SK-N-SH (cell line): ENCODE results near the gene VANGL1. TPM values are rescaled to one million over a fixed set of nuclear protein-coding genes. Genes with fewer than 3 reads are reported as not detected.

Source experiments
- CTCF ChIA-PET: fragments of 300-600, 350-600 bp; formaldehyde crosslinking; extraction: SDS; loops from one replicate; lab custom pipeline; 2021; lab: Yijun Ruan, JAX
- POLR2A ChIA-PET: fragments of 350-600 bp; sonication (Branson Sonifier 250); formaldehyde crosslinking; extraction: SDS; loops from one replicate; lab custom pipeline; 2020; ENCODE audit warnings: antibody characterized with exemption, inconsistent platforms; lab: Yijun Ruan, JAX
- DNase-seq: peaks from one replicate; pipeline ENCODE4 v3.0.0; 2012
- H2AFZ ChIP-seq: fragments of 200-600 bp; sonication (generic); 2 replicates; pipeline ENCODE4 v1.8.1; 2016; ENCODE audit warnings: antibody characterized with exemption, mild to moderate bottlenecking, low read depth
- H3F3A ChIP-seq: fragments of 200-600 bp; sonication (generic); replicated peaks from 2 replicates; pipeline ENCODE3; 2016; ENCODE audit warnings: antibody characterized with exemption, mild to moderate bottlenecking; ENCODE audit not compliant: insufficient read depth
- H3K27ac ChIP-seq, 2 experiments: fragments of 200-500 bp in 1 of 2; fragments of 200-600 bp in 1 of 2; sonication (Bioruptor generic) in 1 of 2; sonication (generic), shearing (Covaris generic) in 1 of 2; 2 replicates each; pipeline versions ENCODE4 v1.5.1 to v1.6.1; 2014 to 2016; ENCODE audit warnings: low read depth in 2 of 2, inconsistent platforms in 1 of 2, low read length in 1 of 2, mild to moderate bottlenecking in 1 of 2, mixed read lengths in 1 of 2
- H3K27me3 ChIP-seq: fragments of 200-600 bp; sonication (generic), shearing (Covaris generic); 2 replicates; pipeline ENCODE4 v1.6.1; 2016; ENCODE audit warnings: mixed run types; ENCODE audit not compliant: insufficient read depth
- H3K36me3 ChIP-seq, 2 experiments: fragments of 200-500 bp in 1 of 2; fragments of 200-600 bp in 1 of 2; sonication (Bioruptor generic) in 1 of 2; sonication (generic) in 1 of 2; replicated peaks in 1 of 2; 2 replicates each; pipeline versions ENCODE3 to v1.5.1; 2014 to 2016; ENCODE audit warnings: low read length in 1 of 2, mild to moderate bottlenecking in 1 of 2; ENCODE audit not compliant: insufficient read depth in 2 of 2, control insufficient read depth in 1 of 2
- H3K4me1 ChIP-seq, 2 experiments: fragments of 200-500 bp in 1 of 2; fragments of 200-600 bp in 1 of 2; sonication (Bioruptor generic) in 1 of 2; sonication (generic), shearing (Covaris generic) in 1 of 2; 2 replicates each; pipeline versions ENCODE4 v1.5.1 to v1.6.1; 2014 to 2016; ENCODE audit warnings: low read depth in 1 of 2, low read length in 1 of 2, mixed run types in 1 of 2; ENCODE audit not compliant: insufficient read depth in 2 of 2, control insufficient read depth in 1 of 2
- H3K4me2 ChIP-seq: fragments of 200-600 bp; sonication (generic), shearing (Covaris generic); 2 replicates; pipeline ENCODE4 v1.6.1; 2017; ENCODE audit warnings: mixed run types
- H3K4me3 ChIP-seq, 2 experiments: fragments of 200-500 bp in 1 of 2; fragments of 200-600 bp in 1 of 2; sonication (Bioruptor generic) in 1 of 2; sonication (generic), shearing (Covaris generic) in 1 of 2; 2 replicates each; pipeline versions ENCODE4 v1.5.1 to v1.8.1; 2014 to 2016; ENCODE audit warnings: low read depth in 2 of 2, inconsistent platforms in 1 of 2, low read length in 1 of 2, mild to moderate bottlenecking in 1 of 2, mixed read lengths in 1 of 2, moderate library complexity in 1 of 2
- H3K79me2 ChIP-seq: fragments of 200-600 bp; sonication (generic); 2 replicates; pipeline ENCODE4 v1.8.1; 2017; ENCODE audit warnings: mild to moderate bottlenecking; ENCODE audit not compliant: insufficient read depth
- H3K9ac ChIP-seq: fragments of 200-600 bp; sonication (generic); 2 replicates; pipeline ENCODE4 v1.6.1; 2017; ENCODE audit warnings: mixed run types
- H3K9me2 ChIP-seq: fragments of 200-600 bp; sonication (generic); 2 replicates; pipeline ENCODE4 v1.6.1; 2017; ENCODE audit warnings: mixed run types
- H3K9me3 ChIP-seq: fragments of 200-600 bp; sonication (generic); 2 replicates; pipeline ENCODE4 v1.6.1; 2017; ENCODE audit warnings: mixed run types, mild to moderate bottlenecking, moderate library complexity
- H4K20me1 ChIP-seq: fragments of 200-600 bp; sonication (generic); 2 replicates; pipeline ENCODE4 v1.6.1; 2017; ENCODE audit warnings: mild to moderate bottlenecking, mixed run types; ENCODE audit not compliant: insufficient read depth
- EZH2phosphoT487 ChIP-seq: fragments of 200-600 bp; sonication (generic); IDR thresholded peaks from 2 replicates; pipeline ENCODE4 v1.6.1; 2017; ENCODE audit warnings: low read depth, mixed run types, mild to moderate bottlenecking, antibody characterized with exemption, moderate library complexity, borderline replicate concordance
- FOSL2 ChIP-seq: IDR thresholded peaks from 2 replicates; pipeline ENCODE4 v1.4.0; 2012; ENCODE audit warnings: low read depth, mild to moderate bottlenecking, moderate library complexity, borderline replicate concordance
- GABPA ChIP-seq: IDR thresholded peaks from 2 replicates; pipeline ENCODE4 v1.4.0; 2012; ENCODE audit warnings: low read depth, mild to moderate bottlenecking
- GATA2 ChIP-seq: sonication (generic); formaldehyde crosslinking; IDR thresholded peaks from 2 replicates; pipeline ENCODE4 v1.5.0; 2020; ENCODE audit warnings: mild to moderate bottlenecking, missing genetic modification reagents
- JUND ChIP-seq: IDR thresholded peaks from 2 replicates; pipeline ENCODE4 v1.4.0; 2012
- MEF2A ChIP-seq: IDR thresholded peaks from 2 replicates; pipeline ENCODE4 v1.4.0; 2012; ENCODE audit warnings: low read depth, borderline replicate concordance
- MXI1 ChIP-seq: IDR thresholded peaks from 2 replicates; pipeline ENCODE4 v1.6.1; 2012; ENCODE audit warnings: mild to moderate bottlenecking, low read depth, low read length, improper control_type of control experiment
- POLR2AphosphoS5 ChIP-seq: IDR thresholded peaks from 2 replicates; pipeline ENCODE4 v1.6.1; 2012; ENCODE audit warnings: low read depth, low read length
- RAD21 ChIP-seq: IDR thresholded peaks from 2 replicates; pipeline ENCODE4 v1.6.1; 2012; ENCODE audit warnings: mild to moderate bottlenecking, low read length
- SMC3 ChIP-seq: IDR thresholded peaks from 2 replicates; pipeline ENCODE4 v1.6.1; 2012; ENCODE audit warnings: low read depth, low read length, improper control_type of control experiment
- TCF12 ChIP-seq: IDR thresholded peaks from 2 replicates; pipeline ENCODE4 v1.4.0; 2012
- YY1 ChIP-seq: IDR thresholded peaks from 2 replicates; pipeline ENCODE4 v1.4.0; 2012; ENCODE audit warnings: low read depth, mild to moderate bottlenecking
- WGBS: methylation state at CpG from one replicate; pipeline ENCODE4 v1.1.6; 2017; ENCODE audit warnings: low lambda C conversion rate; 5-methylcytosine and 5-hydroxymethylcytosine counted together
- polyA plus RNA-seq, 3 experiments: library from polyadenylated mRNA; depleted of rRNA; stranded (reverse); fragments of >200 nt; gene quantifications; 2 replicates each; pipeline ENCODE4 v1.2.3, GENCODE V29; 2012
- TF ChIP-seq, protein P1 (sequence below): fragments of 200-600 bp; sonication (generic); IDR thresholded peaks from 2 replicates; pipeline ENCODE4 v1.6.1; 2017; ENCODE audit warnings: antibody characterized with exemption, mild to moderate bottlenecking, moderate library complexity
- TF ChIP-seq, protein P2 (sequence below): IDR thresholded peaks from 2 replicates; pipeline ENCODE4 v1.4.0; 2012; ENCODE audit warnings: low read depth, borderline replicate concordance
- TF ChIP-seq, protein P3 (sequence below): IDR thresholded peaks from 2 replicates; pipeline ENCODE4; 2012

VANGL1 gene
- polyA plus RNA-seq, 1 of the 3 experiments (the other 2 are of a cell fraction) = 5.4 TPM

DNA sequence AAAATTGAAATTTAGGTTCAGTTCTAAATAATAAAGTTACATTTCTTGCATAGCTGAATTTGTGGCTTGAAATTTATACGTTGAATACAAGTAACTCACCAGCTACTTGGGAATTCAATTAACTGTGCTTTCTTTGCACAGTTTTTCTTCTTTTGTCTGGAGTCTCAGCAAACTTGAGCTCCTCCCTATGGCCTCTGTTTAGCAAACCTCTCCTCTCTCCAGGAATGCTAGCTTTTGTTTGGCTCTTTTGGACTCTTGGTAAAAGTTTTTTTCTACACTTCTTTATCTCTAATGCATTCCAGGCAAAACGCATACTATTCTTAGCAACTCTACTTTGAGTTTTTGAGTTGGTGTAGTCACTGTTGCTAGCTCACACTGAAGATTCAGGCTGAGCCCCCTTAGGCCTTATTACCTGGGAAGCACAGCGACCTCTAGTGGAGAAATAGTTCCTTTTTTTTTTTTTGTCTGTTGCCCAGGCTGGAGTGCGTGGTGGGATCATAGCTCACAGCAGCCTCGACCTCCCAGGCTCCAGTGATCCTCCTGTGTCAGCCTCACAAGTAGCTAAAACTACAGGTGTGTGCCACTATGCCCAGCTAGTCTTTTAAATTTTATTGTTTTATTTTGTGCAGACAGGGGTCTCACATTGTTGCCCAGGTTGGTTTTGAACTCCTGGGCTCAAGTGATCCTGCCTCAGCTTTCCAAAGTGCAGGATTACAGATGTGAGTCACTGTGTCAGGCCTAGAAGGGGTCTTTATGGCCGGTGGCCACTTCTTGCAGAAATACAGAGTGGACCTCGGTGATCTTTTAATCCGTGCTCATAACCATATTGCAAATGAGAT is 65.0 kb downstream of the VANGL1 start:
- H3K9ac ChIP-seq = no peak overlapping the region
- H3K27ac ChIP-seq = no peak overlapping the region
- H3K4me2 ChIP-seq = no peak overlapping the region
- CTCF ChIA-PET = interaction anchor here (0.6 to 3.1 kb wide), 31 partner anchors 10 to 1373 kb away, joined by 3 to 55 read pairs (median 4); partner anchors contain the start of gene VANGL1
- 35% methylated on average over 7 of the region's 8 CpGs for whole genome bisulfite sequencing
- peak; percentile 45 for DNase-seq
- H3K9me3 ChIP-seq = no peaks in the 10 kb centered on the region
- TF ChIP-seq SMC3 = peak; percentile 51
- TF ChIP-seq GATA2 = no peak
- peak; percentile 47 for TF ChIP-seq RAD21
- TF ChIP-seq, protein P1, sequence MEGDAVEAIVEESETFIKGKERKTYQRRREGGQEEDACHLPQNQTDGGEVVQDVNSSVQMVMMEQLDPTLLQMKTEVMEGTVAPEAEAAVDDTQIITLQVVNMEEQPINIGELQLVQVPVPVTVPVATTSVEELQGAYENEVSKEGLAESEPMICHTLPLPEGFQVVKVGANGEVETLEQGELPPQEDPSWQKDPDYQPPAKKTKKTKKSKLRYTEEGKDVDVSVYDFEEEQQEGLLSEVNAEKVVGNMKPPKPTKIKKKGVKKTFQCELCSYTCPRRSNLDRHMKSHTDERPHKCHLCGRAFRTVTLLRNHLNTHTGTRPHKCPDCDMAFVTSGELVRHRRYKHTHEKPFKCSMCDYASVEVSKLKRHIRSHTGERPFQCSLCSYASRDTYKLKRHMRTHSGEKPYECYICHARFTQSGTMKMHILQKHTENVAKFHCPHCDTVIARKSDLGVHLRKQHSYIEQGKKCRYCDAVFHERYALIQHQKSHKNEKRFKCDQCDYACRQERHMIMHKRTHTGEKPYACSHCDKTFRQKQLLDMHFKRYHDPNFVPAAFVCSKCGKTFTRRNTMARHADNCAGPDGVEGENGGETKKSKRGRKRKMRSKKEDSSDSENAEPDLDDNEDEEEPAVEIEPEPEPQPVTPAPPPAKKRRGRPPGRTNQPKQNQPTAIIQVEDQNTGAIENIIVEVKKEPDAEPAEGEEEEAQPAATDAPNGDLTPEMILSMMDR = peak; percentile 76
- no peaks in the 10 kb centered on the region; the same call in 1 of the 2 replicates for H3K27me3 ChIP-seq
- H3K4me3 ChIP-seq = no peak overlapping the region; a peak in 1 of 4 replicates
- no peaks in the 10 kb centered on the region; a peak in 1 of 4 replicates for H3K4me1 ChIP-seq
- no peak overlapping the region for H2AFZ ChIP-seq
- H4K20me1 ChIP-seq = no peaks in the 10 kb centered on the region
- no peaks in the 10 kb centered on the region for H3K9me2 ChIP-seq
- H3K79me2 ChIP-seq = no peaks in the 10 kb centered on the region
- H3F3A ChIP-seq = no peaks in the 10 kb centered on the region
- H3K36me3 ChIP-seq = no peaks in the 10 kb centered on the region
- POLR2A ChIA-PET = interaction anchor here (0.8 kb wide), 1 partner anchor 9 kb away, joined by 4 read pairs; no protein-coding TSS in a partner anchor

DNA sequence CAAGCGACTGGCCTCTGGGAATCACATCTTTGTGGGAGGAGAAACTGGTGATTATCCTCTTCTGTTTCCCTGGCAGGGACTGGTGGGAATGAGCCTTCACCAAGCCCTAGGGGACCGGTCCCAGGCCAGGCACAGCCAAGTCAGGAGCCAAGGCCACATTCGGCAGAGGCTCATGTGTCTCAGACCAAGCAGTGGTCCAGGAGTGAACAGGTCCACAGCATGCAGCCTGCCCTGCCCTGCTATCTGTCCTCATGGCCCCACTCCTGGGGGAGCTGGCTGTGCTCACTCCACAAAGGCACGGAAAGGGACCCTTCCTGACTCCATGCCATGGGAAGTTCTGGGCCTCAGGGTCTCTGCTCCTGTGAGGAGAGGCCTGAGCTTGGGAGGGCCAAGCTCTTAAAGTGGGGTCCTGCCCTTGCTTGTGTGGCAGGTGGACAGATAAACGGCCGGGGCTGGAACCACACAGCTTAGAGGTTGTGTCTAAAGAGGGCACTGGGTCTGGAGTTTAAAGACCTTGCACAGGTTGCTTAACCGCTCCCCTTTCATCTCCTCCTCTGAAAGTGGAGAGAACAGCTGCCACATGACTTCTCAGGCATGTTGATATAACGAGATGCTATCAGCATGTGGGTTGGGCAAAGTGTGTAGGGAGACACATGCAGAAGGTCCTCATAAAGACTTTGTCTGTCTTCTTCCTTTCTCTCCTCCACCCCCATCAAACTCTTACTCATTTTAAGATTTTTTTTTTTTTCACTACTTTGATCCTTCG is 69.3 kb downstream of the VANGL1 start:
- Histone ChIP-seq H3K4me2 (no peak overlapping the region), H2AFZ (no peak overlapping the region), H3K9me3 (no peaks in the 10 kb centered on the region), H3K9ac (no peak overlapping the region), H3K4me3 (no peak overlapping the region), H3F3A (no peaks in the 10 kb centered on the region), H3K79me2 (no peaks in the 10 kb centered on the region), H3K36me3 (no peaks in the 10 kb centered on the region), H3K9me2 (no peaks in the 10 kb centered on the region), H3K27me3 (no peaks in the 10 kb centered on the region; the same call in 1 of the 2 replicates), H3K27ac (no peak overlapping the region), H3K4me1 (peaks cover 0 to 4% of the 10 kb centered on the region in 2 experiments; a peak in 1 of 4 replicates), H4K20me1 (no peaks in the 10 kb centered on the region)
- no peak for DNase-seq
- ChIA-PET CTCF (interaction anchor here (1.4 to 3.1 kb wide), 2 partner anchors 61 to 103 kb away, joined by 5 to 17 read pairs; no protein-coding TSS in a partner anchor), POLR2A (no interaction called here)
- TF ChIP-seq FOSL2 (no peak), MEF2A (no peak), GABPA (no peak), MXI1 (no peak), POLR2AphosphoS5 (no peak), SMC3 (no peak), GATA2 (no peak), RAD21 (no peak), YY1 (no peak), JUND (no peak), TCF12 (no peak), EZH2phosphoT487 (no peak)
- TF ChIP-seq, protein P2, sequence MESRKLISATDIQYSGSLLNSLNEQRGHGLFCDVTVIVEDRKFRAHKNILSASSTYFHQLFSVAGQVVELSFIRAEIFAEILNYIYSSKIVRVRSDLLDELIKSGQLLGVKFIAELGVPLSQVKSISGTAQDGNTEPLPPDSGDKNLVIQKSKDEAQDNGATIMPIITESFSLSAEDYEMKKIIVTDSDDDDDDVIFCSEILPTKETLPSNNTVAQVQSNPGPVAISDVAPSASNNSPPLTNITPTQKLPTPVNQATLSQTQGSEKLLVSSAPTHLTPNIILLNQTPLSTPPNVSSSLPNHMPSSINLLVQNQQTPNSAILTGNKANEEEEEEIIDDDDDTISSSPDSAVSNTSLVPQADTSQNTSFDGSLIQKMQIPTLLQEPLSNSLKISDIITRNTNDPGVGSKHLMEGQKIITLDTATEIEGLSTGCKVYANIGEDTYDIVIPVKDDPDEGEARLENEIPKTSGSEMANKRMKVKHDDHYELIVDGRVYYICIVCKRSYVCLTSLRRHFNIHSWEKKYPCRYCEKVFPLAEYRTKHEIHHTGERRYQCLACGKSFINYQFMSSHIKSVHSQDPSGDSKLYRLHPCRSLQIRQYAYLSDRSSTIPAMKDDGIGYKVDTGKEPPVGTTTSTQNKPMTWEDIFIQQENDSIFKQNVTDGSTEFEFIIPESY = no peak
- TF ChIP-seq, protein P3, sequence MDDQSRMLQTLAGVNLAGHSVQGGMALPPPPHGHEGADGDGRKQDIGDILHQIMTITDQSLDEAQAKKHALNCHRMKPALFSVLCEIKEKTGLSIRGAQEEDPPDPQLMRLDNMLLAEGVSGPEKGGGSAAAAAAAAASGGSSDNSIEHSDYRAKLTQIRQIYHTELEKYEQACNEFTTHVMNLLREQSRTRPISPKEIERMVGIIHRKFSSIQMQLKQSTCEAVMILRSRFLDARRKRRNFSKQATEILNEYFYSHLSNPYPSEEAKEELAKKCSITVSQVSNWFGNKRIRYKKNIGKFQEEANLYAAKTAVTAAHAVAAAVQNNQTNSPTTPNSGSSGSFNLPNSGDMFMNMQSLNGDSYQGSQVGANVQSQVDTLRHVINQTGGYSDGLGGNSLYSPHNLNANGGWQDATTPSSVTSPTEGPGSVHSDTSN = no peak
- TF ChIP-seq, protein P1 = no peak
- WGBS = 29% methylated on average over 4 of the region's 9 CpGs
